HG02981 (cell line): ENCODE measurements around the gene CDK5RAP3.
"Not testable (repeated sequence)": the region's sequence is repeated elsewhere in the genome, so short reads cannot be mapped to it uniquely, and the experiment has no call there.

ENCODE experiments used
- ATAC-seq: cut with Tn5 transposase; IDR thresholded peaks from one replicate; pipeline ENCODE4 v1.9.1; 2021; ENCODE audit warnings: mild to moderate bottlenecking, moderate library complexity; ENCODE audit not compliant: unreplicated experiment

The CDK5RAP3 gene

GRCh38 chr17:47970725-47971499 is at the start of gene CDK5RAP3:
TSS of gene CDK5RAP3 (plus strand) at chr17:47971113. CDS start at chr17:47971147, 34 bp downstream.
- peak; percentile 94 for ATAC-seq

GRCh38 chr17:47924785-47925677 is 45.9 kb upstream of the CDK5RAP3 start:
- ATAC-seq = no peak

DNA sequence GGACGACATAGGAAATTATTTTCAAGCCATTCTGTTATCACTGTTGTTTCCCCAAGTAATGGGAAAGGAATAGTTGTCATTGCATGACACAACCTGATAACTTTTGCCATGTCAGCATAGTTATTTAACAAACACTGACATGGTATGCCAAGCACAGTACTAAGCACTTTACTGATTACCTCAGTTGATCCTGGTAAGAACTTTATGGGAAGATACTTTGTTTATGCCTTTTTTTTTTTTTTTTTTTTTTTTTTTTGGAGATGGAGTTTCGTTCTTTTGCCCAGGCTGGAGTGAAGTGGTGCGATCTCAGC is 45.3 kb upstream of the CDK5RAP3 start:
- no peak for ATAC-seq

- ATAC-seq = no peak
Measured at GRCh38 chr17:47927821-47928400, 43.0 kb upstream of the CDK5RAP3 start.

DNA sequence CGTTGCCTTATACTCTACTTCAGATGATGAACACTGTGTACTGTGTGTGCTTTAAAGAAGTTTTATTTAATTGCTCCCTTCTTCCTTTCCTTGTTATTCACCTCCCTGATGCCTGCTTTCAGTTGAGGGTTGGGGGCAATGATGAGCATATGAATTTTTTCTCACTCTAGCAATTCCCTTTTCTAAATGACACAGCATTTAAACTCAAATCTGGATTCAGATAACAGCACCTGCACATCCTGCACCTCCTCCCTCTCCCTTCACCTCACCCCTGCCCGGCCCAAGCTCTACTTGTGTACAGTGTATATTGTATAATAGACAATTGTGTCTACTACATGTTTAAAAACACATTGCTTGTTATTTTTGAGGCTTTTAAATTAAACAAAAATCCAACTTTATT is 42.5 kb upstream of the CDK5RAP3 start:
- ATAC-seq = no peak

- ATAC-seq = no peak
Measured at GRCh38 chr17:47929218-47930000, 41.5 kb upstream of the CDK5RAP3 start.

- ATAC-seq = no peak
Measured at GRCh38 chr17:47931848-47932247, 39.1 kb upstream of the CDK5RAP3 start.

GRCh38 chr17:47934856-47935255 is 36.1 kb upstream of the CDK5RAP3 start:
- ATAC-seq = no peak

DNA sequence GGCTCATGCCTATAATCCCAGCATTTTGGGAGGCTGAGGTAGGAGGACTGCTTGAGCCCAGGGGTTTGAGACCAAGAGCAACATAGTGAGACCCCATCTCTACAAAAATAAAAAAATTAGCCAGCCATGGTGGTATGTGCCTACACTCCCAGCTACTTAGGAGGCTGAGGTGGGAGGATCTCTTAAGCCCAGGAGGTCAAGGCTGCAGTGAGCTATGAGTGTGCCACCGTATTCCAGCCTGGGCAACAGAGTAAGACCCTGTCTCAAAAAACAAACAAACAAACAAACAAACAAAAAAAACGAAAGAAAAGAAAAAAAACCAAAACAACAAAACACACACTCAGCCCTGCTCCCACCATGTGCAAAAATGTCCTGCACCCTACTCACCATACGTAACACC is 35.4 kb upstream of the CDK5RAP3 start:
- not testable (repeated sequence) for ATAC-seq

DNA sequence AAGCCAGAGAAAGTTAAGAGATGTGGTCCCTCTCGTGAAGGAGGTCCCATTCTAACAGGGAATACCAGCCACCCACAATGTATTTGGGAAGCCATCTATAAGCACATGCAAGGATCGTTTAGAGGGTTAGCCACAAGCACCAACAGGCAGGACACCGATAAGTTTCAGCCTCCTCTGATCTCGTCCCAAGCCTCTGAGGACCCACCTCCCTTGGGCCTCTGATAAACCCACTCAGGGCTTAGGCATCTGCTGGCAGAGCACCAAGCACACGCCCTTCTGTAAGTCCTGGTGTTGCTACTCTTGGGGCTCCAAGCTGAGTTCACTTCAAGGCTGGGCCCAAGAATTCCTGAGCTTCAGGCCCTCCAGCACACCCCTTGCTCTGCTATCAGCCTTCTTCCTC is 35.0 kb upstream of the CDK5RAP3 start:
- ATAC-seq = no peak

DNA sequence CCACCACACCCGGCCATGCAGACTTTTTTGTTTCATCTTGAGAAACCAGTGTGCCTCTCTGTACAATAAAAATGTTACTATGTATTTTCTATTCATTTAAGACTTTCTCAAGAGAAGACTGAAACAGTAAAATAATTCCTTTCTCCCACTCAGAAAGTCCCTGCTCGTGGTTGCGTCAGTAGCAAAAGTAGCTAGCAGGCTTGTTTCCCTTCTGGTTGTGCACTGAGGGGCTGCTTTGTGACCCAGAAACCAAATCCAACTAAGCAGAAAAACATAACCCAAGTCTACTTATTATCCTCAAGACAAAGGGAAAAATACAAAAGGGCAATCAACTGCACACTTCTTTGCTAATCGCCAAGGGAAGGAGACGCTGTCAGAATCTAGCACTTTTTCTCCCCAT is 33.0 kb upstream of the CDK5RAP3 start:
- no peak for ATAC-seq

- ATAC-seq = peak; percentile 94
Measured at GRCh38 chr17:47941246-47942095, 29.4 kb upstream of the CDK5RAP3 start, which contains the start of gene PNPO. TSS of gene PNPO (plus strand) at chr17:47941571. CDS start at chr17:47941676, 105 bp downstream.

DNA sequence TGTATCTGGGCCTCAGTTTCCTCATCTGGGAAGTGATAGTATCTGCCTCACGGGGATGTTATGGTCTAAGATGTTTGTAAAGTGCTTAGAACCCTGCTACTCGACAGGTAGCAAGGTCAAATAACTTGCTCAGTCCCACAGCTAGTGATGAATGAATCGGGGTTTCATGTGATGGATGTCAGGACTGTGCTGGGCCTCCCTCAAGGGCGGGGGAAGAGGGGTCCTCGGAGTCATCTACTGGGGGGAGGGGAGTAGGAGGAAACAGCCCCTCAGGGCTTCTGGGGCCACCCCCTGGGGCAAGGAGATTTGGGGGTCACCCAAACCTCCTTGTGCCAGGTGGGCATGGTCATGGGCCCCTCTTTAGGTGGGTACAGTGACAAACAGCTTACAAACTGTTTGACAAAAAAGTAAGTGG is 28.8 kb upstream of the CDK5RAP3 start:
- no peak for ATAC-seq

GRCh38 chr17:47942568-47942967 is 28.3 kb upstream of the CDK5RAP3 start:
- ATAC-seq = no peak

DNA sequence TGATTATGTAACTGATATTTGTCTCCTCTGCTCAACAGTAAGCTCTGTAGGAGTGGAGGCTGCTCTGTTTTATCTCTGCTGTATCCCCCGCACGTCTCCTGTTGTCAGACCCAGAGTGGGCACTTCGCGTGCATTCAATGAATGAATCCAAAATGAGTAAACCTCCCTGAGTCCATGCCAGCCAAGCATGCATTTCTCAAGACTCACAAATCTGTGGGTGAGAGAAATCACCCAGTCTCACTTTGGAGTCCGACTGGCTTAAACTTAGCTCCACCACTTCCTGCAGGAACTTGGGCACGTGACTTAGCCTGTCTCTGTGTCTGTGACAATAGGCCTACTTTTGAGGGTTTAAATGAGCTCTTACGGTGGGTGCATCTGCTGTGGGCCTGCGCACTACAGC is 25.8 kb upstream of the CDK5RAP3 start:
- no peak for ATAC-seq

GRCh38 chr17:47945529-47946508 is 25.1 kb upstream of the CDK5RAP3 start:
- no peak for ATAC-seq

- no peak for ATAC-seq
Measured at GRCh38 chr17:47946516-47946915, 24.4 kb upstream of the CDK5RAP3 start.

- peak; percentile 74 for ATAC-seq
Measured at GRCh38 chr17:47946929-47947397, 23.9 kb upstream of the CDK5RAP3 start.
